HPDE6-E6E7 (cell line): Measurements from ENCODE around the gene PCGF1.
"Not testable (repeated sequence)": the region's sequence is repeated elsewhere in the genome, so short reads cannot be mapped to it uniquely, and the experiment has no call there.

Source experiments
- DNase-seq: peaks from one replicate; pipeline ENCODE4 v3.0.0; 2011; ENCODE audit warnings: missing footprints; ENCODE audit errors: extremely low spot score

Gene PCGF1

DNA sequence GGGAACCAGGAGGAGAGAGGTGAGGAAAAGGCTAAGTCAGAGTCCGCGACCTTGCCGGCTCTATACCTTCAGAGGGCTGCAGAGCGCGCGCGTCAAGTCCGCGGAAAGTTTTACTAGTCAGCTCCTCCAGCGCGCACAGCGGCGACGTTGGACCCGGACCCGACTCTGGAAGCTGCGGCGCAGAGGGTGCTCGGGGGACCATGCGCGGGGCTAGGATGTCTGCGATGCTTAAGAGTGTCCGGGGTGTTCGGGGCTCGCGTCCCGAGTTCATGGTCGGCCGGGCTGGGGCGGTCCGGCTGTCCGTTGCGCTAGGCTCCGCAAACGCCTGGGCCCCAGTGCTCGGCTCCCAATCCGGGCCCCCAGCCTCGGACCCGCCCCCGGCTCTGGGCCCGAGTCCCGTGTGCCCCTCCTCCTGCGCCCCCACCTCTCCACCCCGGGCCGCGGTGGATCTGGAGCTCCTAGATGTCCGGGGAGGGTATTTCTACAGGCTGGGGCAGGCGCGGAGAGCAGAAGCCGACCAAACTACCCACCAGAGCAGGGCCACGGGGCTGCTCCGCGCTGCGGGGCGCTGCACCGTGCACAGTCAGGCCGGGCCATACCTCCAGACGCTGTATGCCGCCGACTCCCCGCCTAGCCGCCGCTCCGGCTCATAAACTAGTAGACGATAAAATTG is 8.1 kb downstream of the PCGF1 start, which contains the start of gene LBX2:
Gene LBX2, minus strand, starts transcription at position 337 of the 673 bp plus-strand sequence. Its CDS starts 66 bp downstream, at position 271.
- no peak for DNase-seq

DNA sequence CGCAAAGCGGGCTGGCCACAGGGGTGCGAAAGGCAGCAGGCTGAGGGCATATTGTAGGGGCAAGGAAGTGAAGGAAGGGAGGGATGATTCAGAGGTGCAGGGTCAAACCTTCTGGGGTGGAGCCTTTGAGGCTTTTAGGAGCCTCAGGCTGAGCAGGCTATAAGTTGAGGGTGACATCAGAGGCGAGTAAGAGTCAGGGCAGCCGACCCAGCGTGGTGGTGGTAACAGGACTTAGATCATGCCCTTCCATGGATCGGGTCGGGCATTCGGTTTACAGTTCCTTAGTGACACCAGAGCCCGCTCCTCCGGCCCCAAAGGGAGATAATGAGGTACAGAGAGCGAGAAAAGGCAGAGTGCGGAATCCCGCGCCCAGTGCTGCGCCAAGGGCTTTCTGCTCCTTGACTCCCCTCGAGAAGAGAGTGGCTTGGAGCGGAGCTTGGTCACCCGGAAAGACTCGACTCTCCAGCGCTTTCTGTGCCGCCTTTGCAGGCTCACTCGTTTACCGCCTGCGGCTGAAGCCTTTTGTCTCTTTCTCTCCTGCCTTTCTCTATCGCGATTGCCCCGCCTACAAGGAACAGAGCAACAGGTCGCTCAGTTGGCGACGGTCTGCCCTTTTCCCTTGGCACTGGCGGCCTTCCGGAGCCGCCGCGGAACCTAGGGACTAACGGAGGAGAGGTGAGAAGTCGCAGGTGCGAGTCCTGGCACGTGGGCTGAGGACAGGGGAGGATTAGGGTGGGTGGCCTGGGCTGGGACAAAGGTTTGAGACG is 8.8 kb downstream of the PCGF1 start:
- no peak for DNase-seq

DNA sequence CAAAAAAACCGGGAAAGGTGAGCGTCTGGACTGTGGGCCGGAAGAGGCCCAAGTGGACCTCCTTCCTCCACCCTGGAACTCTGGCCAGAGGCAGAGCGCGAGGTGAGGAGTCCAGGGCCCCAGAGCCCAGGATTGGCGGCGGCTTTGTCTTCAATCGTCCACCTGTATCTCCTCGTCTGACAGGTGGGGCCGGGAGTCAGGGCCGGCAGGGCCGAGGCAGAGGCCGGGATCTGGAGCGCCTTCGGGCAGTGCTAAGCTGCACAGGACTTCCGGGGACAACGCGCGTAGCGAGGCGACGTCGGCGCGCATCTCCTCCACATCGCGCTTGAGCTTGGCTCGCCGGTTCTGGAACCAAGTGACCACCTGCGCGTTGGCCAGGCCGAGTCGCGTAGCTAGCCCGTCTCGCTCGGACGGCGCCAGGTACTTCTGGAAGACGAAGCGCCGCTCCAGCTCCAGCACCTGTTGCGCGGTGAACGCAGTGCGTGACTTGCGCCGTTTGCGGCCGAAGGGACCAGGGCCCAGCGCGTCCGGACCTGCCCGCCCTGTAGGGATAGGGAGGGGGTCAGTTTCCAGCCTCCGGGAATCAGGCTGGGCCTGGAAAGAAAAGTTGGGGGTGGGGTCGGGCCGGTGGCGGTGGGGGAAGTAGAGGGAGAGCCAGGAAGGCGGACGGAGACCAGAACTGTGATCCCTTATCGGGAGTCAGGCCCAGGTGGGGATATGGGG is 9.6 kb downstream of the PCGF1 start:
- no peak for DNase-seq

DNA sequence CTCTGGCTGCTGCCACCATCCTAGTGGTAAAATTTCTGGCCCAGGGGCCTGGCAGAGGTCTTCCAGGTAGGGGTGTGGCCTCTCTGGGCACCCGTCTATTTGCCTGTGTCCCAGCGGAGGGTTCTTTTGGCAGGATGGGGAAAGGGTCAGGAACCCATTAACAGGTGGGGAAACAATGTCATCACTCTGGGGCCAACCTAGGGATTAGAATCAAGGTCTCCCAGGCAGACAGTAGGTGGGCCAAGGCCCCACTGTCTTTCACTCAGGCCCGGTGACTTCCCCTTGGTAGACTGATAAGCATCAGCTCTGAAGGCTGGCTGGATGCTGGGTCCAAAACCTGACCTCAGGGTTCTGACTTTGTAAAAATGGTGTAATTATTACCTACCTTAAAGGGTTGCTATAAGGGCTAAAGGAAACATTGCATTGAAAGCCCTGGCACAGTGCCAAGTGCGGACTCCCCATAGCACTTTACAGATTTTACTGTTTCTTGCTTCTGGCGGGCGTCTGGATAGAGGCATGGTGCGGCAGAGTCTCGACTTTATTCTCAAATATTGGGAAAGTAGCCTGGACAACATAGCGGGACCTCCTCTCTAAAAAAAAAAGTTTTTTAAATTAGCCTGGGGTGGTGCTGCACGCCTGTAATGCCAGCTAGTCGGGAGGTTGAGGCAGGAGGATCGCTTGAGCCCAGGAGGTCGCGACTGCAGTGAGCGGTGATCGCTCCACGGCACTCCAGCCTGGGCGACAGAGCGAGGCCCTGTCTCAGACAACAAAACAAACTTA is 10.3 kb downstream of the PCGF1 start:
- no peak for DNase-seq

DNA sequence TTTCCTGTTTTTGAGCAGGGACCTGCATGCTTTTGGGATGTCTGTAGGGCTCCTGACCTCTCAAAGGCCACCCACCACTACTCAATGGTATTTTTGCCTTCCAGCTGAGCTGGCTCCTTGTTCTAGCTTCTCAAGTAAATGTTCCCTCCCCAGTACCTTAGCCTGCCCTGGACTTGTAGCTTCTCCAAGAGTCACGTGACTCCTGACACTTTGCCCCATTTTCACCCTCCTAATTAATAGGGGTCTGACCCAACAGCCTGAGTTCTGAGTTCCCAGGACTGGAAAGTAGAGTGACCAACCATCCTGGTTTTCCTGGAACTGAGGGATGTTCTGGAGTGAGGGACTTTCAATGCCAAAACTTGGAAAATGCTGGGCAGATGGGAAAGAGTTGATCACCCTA is 12.1 kb downstream of the PCGF1 start:
- no peak for DNase-seq

DNA sequence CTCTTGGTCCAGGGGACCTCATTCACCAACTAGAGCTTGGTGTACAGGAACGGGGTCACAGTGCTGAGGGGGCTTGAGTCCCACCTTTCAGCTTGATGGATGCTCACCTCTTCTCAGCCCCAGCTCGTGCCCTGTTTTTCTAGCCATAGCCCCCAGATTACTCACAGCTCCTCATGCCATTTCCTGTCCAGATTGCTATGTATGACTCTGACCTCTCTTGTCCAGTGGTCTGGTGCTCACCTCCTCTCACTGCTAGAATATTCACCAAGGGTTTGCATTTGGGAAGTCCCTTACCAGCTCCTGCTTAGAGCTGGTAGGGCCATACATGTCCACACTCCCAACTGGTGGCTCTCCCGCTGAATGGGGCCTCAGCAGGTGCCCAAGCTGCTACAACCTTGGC is 13.9 kb downstream of the PCGF1 start:
- DNase-seq: no peak

DNA sequence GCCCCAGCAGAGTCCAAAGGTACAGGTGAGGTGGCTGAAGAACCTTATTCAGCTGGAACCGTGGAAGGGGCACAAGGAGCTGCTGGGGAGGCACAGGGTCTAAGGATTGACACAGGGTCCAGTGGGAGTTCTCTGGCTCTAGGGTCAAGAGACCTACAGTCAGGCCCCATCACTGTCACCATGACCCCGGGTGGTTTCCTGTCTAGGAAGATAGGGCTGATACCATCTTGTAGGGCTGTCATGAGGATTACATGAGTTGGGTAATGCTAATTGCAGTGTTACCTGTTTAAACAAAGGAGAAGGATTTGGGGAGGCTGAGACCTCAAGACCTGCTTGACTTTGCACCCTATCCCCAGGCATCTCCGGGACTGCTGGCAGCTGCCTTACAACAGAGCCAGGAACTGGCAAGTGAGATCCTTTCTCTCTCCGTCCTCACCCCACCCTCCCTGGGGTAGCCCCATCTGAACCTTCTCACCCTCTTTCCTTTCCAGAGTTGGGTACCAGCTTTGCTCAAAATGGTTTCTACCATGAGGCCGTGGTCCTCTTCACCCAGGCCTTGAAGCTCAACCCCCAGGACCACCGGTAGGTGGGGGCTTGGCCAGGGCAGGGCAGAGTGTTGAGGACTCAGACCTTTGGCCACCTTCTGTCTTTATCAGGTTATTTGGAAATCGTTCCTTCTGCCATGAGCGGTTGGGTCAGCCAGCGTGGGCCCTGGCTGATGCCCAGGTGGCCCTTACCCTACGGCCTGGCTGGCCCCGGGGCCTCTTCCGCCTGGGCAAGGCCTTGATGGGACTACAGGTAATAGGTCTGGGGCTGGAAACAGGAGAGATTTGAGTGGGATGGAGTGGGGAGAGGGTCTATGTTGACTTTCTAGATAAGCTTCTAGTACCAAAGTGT is 15.6 kb downstream of the PCGF1 start:
- DNase-seq: no peak

DNA sequence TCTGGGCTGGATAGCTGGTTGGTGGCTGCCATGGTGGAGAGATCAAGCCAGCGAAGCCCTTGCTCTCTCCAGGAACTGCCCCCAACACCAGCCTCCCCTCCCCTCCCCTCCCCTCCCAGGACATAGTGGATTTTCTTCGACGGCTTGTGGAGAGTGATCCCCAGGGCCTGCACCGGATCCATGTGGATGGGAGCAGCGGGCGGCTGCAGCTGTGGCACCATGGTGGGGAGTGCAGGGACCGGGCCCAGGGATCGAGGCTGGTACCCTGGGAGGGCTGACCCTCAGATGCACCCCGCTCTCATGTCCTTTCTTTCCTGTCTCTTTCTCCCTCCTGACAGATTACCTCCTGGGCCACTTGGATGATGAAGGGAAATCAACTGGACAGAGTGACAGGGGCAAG is 17.6 kb downstream of the PCGF1 start:
- DNase-seq: no peak

DNA sequence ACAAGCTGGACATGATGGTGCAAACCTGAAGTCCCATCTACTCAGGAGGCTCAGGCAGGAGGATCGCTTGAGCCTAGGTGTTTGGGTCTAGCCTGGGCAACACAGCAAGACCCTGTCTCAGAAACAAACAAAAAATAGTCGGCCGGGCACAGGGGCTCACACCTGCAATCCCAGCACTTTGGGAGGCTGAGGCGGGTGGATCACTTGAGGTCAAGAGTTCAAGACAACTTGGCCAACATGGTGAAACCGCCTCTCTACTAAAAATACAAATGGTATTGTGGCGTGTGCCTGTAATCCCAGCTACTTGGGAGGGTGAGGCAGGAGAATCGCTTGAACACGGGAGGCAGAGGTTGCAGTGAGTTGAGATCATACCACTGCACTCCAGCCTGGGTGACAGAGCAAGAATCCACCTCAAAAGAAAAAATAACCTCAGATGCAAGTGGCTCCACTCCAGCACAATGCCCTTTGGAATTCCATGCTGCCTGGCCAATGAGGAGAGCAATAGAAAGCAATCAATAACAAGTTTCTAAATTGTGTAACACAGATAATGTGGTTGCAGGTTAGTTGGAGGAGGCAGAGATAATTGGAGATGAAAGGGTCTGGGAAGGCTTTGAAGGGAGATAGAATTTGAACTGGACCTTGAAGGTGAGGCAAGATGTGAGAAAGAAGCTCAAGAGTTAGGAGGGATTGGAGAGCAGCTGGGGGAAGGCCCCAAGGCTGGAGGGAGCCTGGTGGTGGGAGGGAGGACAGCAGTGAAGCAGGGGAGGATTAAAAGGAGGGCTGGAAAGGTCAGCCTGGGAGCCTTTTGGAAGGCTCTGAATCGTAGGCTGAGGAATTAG is 18.6 kb downstream of the PCGF1 start:
- no peak for DNase-seq

DNA sequence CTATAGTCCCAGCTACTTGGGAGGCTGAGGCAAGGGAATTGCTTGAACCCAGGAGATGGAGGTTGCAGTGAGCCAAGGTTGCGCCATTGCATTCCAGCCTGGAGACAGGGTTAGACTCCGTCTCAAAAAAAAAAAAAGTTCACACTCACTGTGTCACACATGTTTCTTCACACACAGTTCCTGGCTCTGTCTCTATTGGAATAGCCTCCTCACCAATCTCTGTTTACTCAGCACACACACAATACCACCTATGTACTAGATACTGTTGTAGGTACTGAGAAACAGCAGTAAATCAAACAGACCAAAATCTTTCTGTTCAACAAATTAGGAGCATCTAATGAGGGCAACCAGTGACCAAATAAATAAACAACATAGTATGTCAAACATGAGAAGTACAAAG is 21.4 kb downstream of the PCGF1 start:
- no peak for DNase-seq

DNA sequence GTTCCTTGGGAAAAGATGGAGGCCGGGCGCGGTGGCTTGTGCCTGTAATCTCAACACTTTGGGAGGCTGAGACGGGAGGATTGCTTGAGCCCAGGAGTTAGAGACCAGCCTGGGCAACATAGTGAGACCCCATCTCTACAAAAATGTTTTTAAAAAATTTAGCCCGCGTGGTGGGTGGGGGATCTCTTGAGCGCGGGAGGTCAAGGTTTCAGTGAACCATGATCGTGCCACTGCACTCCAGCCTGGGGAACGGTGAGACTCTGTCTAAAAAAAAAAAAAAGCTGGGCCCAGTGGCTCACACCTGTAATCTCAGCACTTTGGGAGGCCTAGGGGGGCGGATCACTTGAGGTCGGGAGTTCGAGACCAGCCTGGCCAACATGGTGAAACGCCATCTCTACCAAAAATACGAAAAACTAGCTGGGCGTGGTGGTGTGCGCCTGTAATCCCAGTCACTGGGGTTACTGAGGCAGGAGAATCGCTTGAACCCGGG is 23.8 kb downstream of the PCGF1 start:
- DNase-seq: not testable (repeated sequence)

DNA sequence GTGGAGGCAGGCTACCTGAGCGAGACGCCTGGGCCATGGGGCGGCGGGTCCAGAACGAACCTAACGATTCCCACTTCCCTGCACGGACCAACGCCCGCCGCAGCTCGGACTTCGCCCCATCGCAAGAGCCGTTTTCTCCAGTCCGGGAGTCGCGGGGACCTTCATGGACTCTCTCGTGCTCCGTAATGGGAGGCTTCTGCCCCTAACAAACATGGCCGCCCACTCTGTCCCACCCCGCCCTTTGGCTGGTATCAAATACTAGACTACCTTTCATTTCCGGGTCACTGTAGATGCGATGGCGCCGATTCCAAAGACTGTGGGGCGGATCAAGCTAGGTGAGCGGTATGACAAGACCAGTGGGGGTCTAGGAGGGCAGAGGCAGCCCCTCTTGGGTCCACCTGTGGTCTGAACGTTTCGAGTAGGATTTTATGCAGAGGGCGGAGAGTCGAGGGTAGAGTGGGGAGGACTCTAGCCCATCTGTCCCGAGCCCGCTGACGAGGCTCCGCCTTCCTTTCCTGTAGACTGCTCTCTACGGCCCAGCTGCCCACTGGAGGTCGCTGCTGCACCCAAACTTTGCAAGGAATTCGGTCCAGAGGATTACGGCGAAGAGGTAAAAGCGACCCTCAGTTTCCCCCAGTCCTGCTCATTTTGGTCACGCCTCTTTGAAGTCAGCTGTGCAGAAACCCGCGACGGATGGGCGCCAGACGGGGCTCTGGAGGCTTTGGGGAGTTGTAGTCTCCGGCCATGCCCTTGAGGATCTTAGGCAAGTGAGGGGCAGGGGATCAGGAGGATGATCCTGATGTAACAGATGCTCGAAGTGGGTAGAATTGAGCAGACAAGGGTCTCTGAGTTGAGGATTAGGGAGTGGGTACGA is 24.5 kb downstream of the PCGF1 start, which contains the start of the genes CCDC142 and TTC31:
Gene CCDC142, minus strand, starts transcription at position 198 of the 874 bp plus-strand sequence. Its CDS starts 161 bp downstream, at position 37.
Gene TTC31, plus strand, starts transcription at position 281 of the 874 bp plus-strand sequence. Its CDS starts 15 bp downstream, at position 296.
- peak; percentile 88 for DNase-seq

DNA sequence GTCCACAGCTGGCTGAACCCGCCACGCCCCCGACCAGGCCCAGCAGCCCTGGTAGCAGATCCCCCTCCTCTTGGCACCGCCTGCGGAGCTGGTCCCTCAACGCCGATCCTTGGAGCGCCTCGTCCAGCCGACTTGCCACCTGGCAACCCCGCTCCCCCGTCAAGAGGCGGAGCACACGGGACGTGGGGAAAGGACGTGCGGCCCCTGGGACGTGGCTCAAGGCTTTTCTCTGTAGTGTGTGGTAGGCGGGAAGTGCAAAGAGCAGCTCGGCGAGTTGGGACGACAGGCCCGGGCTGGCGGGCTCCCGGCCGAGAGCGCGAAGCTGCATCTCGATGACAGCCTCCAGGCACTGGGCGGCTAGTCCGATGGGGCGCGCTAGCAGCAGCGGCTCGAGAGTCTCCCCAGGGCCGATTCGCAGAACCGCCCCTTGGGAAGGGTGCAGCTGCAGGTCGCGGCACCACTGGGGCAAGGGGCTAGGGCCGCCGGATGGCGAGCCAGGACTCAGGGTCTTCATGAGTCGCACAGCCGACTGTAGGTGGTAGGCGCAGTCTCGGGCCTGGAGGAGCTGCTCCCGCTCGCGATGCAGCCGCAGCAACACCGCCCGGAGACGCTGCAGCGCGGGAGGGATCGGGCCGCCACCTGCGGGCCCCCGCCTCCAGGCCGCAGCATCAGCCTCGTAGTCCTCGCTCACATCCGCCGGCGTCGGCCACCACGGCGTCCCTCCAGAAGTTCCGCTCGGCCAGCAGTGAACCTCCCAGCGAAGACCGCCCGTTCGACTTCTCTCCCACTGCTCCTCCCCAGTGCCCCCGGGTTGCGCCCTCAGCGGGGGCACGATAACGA is 25.3 kb downstream of the PCGF1 start:
- no peak for DNase-seq

DNA sequence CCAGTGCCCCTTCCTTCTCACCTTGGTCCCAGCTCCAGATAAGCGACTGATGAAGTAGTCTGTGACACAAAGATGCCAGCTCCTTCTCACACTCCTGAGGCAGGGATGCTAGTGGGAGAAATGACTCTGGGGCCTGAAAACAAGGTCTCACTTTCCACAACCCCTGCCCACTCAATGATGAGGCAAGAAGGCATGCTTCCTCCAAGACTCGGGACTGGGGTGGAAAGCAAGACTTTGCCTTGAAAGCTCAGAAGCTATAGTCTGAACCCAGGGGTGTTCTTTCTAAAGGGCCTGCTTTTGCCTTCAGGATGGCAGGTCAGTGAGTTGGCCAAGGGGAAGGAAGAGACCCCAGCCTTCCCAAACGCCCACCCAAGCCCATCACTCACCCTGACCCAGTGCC is 26.1 kb downstream of the PCGF1 start:
- no peak for DNase-seq

DNA sequence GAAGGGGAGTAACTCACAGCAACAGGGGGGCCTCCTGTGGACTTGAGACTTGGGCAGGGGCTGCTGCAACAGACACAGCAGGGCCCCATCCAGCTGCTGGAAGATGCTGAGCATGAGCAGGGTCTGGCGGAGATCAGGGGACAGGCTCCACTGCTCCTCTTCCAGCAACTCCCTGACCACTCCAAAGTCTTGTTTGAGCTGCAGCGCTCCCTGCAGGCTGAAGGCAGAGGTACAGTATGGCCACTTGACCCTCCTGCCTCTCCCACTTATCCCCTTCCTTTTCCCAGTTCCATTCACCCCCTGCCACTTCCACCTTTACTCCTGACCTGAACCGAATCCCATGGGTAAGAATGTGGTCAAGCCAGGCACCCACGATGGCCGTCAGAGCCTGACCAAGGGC is 32.6 kb downstream of the PCGF1 start:
- no peak for DNase-seq

DNA sequence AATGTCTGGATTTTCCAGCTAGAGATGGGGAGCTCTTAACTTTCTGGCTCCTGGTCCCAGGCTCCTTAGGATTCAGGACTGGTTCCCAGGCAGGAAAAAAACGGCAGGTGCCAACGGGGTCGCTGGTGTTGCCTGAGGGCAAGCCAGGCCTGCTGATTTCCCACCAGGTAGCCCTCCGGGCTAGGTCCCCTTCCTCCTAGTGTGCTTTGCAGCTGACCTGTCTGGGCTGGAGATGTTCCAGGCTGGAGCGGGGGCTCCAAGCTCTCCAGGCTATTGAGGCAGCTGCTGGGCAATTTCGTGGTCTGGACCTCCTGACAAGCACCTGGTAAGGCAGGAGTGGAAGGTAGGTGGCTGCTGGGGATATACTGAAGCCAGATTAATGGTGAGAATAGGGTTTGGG is 33.0 kb downstream of the PCGF1 start:
- DNase-seq: no peak

DNA sequence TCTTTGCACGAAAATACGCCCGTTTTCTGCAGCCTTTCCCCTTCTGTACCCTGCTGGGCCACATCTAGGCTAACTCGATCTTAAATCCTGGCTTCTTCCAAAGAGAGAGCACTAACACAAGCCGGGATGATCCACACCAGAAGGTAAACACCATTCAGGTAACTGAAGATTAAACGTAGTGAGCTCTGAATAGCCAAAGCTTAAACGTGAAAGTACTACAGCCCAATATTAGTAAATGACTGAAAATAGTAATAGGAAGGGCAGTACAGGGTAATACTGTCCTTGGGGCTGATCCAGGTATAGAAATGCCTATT is 34.6 kb downstream of the PCGF1 start:
- no peak for DNase-seq
